Thymus (tissue), 11 donors: ENCODE results near the gene CDK5R2. TPM values are rescaled to one million over a fixed set of nuclear protein-coding genes. Genes with fewer than 3 reads are reported as not detected.

Experiments
- DNase-seq, 9 donors: peaks; one replicate each; pipeline ENCODE4 v3.0.0-alpha.2; 2013; ENCODE audit warnings: low spot score in 9 of 9, low read depth in 6 of 9, missing footprints in 1 of 9
- H3K27ac ChIP-seq, 2 donors: one replicate each; pipeline ENCODE4 v1.5.1; 2013; ENCODE audit warnings: control low read depth in 1 of 2, low read depth in 1 of 2, low read length in 1 of 2, mild to moderate bottlenecking in 1 of 2, moderate library complexity in 1 of 2
- H3K27me3 ChIP-seq, 2 donors: one replicate each; pipeline ENCODE4 v1.5.1; 2013; ENCODE audit warnings: low read length in 1 of 2; ENCODE audit not compliant: control insufficient read depth in 2 of 2, insufficient read depth in 1 of 2
- H3K36me3 ChIP-seq, 2 donors: one replicate each; pipeline ENCODE4 v1.5.1; 2013; ENCODE audit warnings: low read length in 1 of 2, mild to moderate bottlenecking in 1 of 2, moderate library complexity in 1 of 2; ENCODE audit not compliant: control insufficient read depth in 2 of 2, insufficient read depth in 2 of 2
- H3K4me1 ChIP-seq, 2 donors: one replicate each; pipeline ENCODE4 v1.5.1; 2013; ENCODE audit warnings: low read length in 2 of 2; ENCODE audit not compliant: control insufficient read depth in 2 of 2, insufficient read depth in 2 of 2
- H3K4me3 ChIP-seq, 2 donors: one replicate each; pipeline ENCODE4 v1.5.1; 2013; ENCODE audit warnings: low read length in 2 of 2, control low read depth in 1 of 2, mild to moderate bottlenecking in 1 of 2
- H3K9me3 ChIP-seq, 2 donors: one replicate each; pipeline ENCODE4 v1.5.1; 2013; ENCODE audit warnings: low read length in 1 of 2, mild to moderate bottlenecking in 1 of 2; ENCODE audit not compliant: control insufficient read depth in 2 of 2, insufficient read depth in 1 of 2
- WGBS: extraction: QIAGEN DNeasy Blood & Tissue Kit; methylation state at CpG from one replicate; pipeline ENCODE4 v1.1.7; 2013; 5-methylcytosine and 5-hydroxymethylcytosine counted together
- polyA plus RNA-seq: library from polyadenylated mRNA; stranded (reverse); fragments of 200-250 nt; gene quantifications from one replicate; pipeline ENCODE4 v1.2.3, GENCODE V29; 2013
- total RNA-seq: library from RNA; stranded (reverse); fragments of 120-200 nt; gene quantifications from one replicate; pipeline ENCODE4 v1.2.4, GENCODE V29; 2013
- donor health status: healthy.

Gene CDK5R2
- total and polyA plus RNA-seq, 2 donors: 0.16 TPM; not detected in 1

DNA sequence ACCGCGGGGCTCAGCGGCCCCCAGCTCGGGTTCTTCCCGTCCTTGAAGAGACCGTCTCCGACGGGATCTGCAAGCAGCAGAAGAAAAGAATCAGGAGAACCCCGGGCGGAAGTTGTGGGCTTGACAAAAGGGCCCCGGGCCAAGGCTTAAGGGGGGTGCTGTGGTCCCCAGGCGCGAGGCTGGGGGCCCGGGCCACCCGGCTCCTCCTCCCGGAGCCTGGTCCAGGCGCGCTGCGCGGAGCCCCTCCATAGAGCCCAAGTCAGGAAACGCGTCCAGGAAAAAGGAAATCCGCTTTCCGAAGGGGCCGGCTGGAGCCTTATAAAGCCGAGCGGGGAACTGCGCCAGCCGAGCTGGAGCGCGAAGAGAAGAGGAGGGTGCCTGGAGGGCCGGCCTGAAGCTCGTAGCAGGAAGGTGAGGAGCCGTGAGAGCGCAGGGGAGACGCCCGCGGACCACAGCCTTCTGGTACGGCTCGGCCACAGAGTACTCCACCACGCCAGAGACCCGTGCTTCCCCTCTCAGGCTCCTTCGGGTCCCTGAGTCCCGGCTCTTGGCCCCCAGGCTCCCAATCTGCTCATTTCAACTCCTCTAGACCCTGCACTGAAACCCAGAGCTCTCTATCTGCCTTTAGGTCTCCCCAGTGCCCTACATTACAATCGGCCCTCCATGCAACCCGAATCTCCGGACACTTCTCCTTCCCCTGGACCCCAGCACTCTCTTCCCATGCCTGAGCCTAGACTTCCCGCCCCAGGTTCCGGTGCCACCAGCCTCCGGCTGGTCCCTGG lies 25.0 kb downstream of the CDK5R2 start:
- Histone ChIP-seq H3K4me1 (peaks cover 3 to 14% of the 10 kb centered on the region in 2 donors), H3K9me3 (peaks cover 0 to 17% of the 10 kb centered on the region in 2 donors), H3K36me3 (no peaks in the 10 kb centered on the region), H3K4me3 (no peak overlapping the region), H3K27me3 (peaks cover 78 to 99% of the 10 kb centered on the region in 2 donors), H3K27ac (no peak overlapping the region)
- no peak for DNase-seq
- 1% methylated on average over 50 of the region's 50 CpGs for WGBS

DNA sequence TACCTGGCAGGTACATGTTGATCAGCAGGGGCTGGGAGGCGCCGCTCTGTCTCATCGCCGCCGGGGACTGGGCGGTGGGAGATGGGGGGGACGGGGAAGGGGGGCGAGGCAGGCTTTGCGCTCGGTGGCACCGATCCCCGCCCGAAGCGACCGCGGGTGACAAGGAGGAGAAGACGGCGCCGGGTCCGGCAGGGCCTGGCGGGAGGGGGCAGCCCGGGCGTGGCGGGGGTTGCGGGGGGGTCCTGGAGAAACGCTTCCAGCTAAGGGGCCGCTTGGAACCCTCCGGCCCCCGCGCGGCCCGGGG lies 25.5 kb downstream of the CDK5R2 start, which contains the start of gene FEV:
Gene FEV, minus strand, starts transcription at position 164 of the 304 bp plus-strand sequence. Its CDS starts 109 bp downstream, at position 55.
- DNase-seq: no peak

DNA sequence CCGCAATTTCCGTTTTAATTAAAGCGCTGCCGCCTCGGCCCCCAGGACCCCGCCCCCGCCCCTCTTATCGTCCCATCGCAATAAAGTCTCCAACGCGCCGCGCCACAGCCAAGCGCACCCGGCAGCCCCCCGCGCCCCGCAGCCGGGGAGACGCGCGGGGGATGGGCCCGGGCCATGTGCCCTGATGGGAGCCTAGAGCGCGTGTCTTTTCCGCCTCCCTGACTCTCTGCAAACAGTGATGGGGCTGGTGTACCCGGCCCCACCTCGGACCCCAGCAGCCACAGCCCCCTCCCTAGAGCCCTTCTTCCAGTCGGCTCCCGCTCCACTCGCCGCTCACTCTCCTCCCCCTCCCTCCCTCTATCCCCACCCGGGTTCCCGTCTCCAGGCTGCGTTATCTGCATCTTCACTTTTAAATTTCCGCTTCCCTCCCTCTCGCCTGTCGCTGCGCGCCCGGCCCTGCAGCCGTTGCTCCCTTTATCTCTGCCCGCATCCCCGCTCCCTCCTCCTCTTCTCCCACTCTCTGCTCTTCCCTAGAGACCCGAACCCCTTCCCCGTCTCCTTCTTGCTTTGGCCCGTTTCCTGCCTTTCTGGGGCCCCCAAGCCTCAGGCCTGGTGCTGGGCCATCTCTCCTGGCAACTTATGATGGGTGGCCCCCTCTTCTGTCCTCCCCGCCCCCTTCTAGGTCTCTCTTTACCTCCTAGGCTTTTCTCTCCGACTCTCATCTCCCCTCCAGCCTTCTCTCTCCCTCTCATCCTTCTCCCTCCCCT lies 26.0 kb downstream of the CDK5R2 start:
- Histone ChIP-seq H3K36me3 (no peaks in the 10 kb centered on the region), H3K27me3 (peaks cover 72 to 100% of the 10 kb centered on the region in 2 donors)
- no peak for DNase-seq

More for the DNA sequence above, 25.5 kb downstream of the CDK5R2 start, which contains the start of gene FEV:
- H3K4me1 ChIP-seq: peaks cover 3 to 11% of the 10 kb centered on the region in 2 donors
- no peak within 1 kb of the TSS for H3K4me3 ChIP-seq
- peaks cover 74 to 99% of the 10 kb centered on the region in 2 donors for H3K27me3 ChIP-seq
- H3K36me3 ChIP-seq: no peaks in the 10 kb centered on the region
- no peak within 1 kb of the TSS for H3K27ac ChIP-seq
- peaks cover 0 to 13% of the 10 kb centered on the region in 2 donors for H3K9me3 ChIP-seq
- WGBS: under 1% methylated on average over 32 of the region's 32 CpGs

DNA sequence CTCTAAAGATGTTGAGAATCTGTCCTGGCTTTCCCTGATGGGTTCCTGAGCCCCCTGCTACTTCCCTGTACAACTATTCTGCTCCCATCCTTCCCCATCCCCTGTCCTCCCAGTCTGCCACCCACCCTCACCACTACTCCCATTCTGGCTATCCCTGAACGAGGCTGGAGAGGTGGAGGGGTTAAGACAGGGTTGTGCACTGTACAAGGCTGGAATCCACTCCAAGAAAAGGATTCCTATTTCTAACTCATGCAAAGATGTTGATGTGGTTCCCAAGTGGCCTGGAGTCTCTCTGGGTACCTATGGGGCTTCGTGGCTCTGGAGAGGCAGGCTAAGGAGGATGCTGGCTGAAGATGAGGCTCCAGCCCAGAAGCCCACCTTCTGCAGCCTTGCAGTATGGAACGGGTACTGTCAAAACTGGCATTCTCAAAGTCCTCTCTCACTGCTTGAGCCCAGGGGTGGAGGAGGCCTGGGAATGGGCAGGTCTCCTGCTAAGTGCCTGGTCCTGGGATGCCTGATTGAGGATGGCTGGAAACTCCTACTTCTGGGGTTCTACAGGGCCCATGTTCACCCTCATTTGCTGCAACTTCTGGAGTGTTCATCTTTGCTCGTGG lies 26.8 kb downstream of the CDK5R2 start:
- Histone ChIP-seq H3K27me3 (peaks cover 70 to 100% of the 10 kb centered on the region in 2 donors), H3K4me3 (no peak overlapping the region), H3K36me3 (no peaks in the 10 kb centered on the region), H3K27ac (no peak overlapping the region), H3K4me1 (peaks cover 3 to 11% of the 10 kb centered on the region in 2 donors), H3K9me3 (peaks cover 0 to 9% of the 10 kb centered on the region in 2 donors)
- WGBS: 63% methylated on average over 4 of the region's 4 CpGs
- DNase-seq: no peak

More for the DNA sequence above, 26.0 kb downstream of the CDK5R2 start:
- H3K4me1 ChIP-seq: peaks cover 3 to 11% of the 10 kb centered on the region in 2 donors
- no peak overlapping the region for H3K27ac ChIP-seq
- 4% methylated on average over 49 of the region's 49 CpGs for WGBS
- H3K9me3 ChIP-seq: peaks cover 0 to 13% of the 10 kb centered on the region in 2 donors
- no peak overlapping the region for H3K4me3 ChIP-seq

DNA sequence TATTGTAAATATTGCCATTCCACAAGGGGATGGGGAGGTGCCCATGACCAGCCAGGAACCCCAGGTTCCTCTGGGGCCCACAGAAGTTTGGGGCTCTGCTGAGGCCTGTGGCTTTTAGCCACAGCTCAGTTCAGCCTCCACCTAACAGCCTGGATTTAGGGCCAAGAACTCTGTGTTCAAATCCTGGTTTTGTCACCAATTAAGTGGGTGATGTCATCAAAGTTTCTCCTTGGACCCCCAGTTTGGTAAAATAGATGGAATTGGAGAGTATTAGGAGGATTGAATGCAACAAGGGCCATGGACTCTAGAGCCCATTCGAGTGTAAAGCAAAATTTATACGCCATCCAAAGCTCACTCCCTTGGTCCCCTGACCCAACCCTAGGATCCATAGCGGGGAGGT lies 28.7 kb downstream of the CDK5R2 start:
- H3K27me3 ChIP-seq: peaks cover 70 to 100% of the 10 kb centered on the region in 2 donors
- DNase-seq: no peak

DNA sequence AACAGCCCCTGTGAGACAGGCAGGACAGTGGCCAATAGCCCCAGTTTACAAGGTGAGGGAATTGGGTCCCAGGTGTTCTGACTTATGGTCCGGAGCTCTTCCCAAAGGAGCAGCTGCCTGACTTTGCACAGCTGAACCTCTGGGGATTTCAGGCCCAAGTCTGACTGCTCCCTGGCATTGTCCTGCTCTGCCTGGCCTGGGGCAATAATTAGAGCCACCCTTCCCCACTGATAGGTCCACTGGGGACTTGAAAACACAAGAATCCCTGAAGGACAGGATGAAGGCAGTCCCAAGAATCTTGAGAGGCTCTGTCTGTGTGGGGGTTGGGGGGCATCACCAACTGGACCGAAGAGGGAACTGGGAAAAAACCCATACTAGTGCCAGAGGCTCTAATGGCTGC lies 29.2 kb downstream of the CDK5R2 start:
- Histone ChIP-seq H3K27me3 (peaks cover 70 to 100% of the 10 kb centered on the region in 2 donors), H3K4me3 (no peak overlapping the region), H3K9me3 (peaks cover 0 to 7% of the 10 kb centered on the region in 2 donors), H3K36me3 (no peaks in the 10 kb centered on the region), H3K27ac (no peak overlapping the region), H3K4me1 (peaks cover 0 to 8% of the 10 kb centered on the region in 2 donors)
- no peak for DNase-seq
- 52% methylated on average over 2 of the region's 2 CpGs for WGBS

More for the DNA sequence above, 28.7 kb downstream of the CDK5R2 start:
- Histone ChIP-seq H3K36me3 (no peaks in the 10 kb centered on the region), H3K4me1 (peaks cover 0 to 7% of the 10 kb centered on the region in 2 donors), H3K4me3 (no peak overlapping the region), H3K27ac (no peak overlapping the region), H3K9me3 (peaks cover 0 to 7% of the 10 kb centered on the region in 2 donors)
- 56% methylated on average over 3 of the region's 3 CpGs for WGBS

DNA sequence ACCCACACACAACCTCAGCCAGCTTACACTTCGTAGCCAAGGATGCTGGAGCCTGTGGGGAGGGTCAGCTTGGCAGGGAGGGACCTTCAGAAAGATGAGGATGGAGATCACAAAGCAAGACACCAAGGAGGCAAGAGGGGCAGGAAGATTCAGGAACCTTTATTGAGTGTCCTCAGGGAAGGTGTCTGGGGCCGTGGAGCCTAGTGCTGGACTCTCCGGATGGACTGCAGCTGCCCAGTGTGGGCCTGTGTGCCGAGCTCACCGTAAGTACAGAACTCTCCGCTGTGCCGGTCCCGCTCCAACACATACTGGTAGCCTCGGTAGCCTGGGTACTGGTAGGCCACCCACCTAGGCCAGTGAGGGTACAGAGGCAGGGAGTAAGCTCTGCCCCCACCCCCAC lies 30.6 kb downstream of the CDK5R2 start:
- no peak overlapping the region for H3K27ac ChIP-seq
- H3K4me1 ChIP-seq: peaks cover 0 to 2% of the 10 kb centered on the region in 2 donors
- H3K36me3 ChIP-seq: no peaks in the 10 kb centered on the region
- DNase-seq: no peak
- peaks cover 68 to 100% of the 10 kb centered on the region in 2 donors for H3K27me3 ChIP-seq
- H3K4me3 ChIP-seq: no peak overlapping the region
- peaks cover 0 to 2% of the 10 kb centered on the region in 2 donors for H3K9me3 ChIP-seq
- 23% methylated on average over 9 of the region's 9 CpGs for WGBS

DNA sequence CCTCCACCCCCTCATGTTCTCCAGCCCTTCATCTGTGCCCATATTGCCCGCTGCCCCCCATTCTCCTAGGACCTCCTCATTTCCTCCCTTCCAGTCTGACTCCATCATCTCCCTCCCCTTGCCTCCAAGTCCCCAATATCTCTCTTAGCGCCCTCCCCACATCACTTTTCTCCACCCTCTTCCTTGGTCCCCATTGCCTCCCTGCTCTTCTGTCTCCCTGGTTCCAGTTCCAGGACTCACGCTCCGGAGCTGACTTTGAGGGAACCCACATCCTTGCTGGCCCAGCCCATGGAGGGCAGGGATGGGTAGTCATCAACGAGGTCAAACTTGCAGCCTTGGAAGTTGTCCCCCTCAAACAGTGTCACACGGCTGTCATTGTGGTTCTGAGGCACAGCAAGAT lies 31.1 kb downstream of the CDK5R2 start:
- DNase-seq: no peak
- peaks cover 68 to 100% of the 10 kb centered on the region in 2 donors for H3K27me3 ChIP-seq
- H3K27ac ChIP-seq: no peak overlapping the region
- WGBS: 15% methylated on average over 6 of the region's 6 CpGs
- no peak overlapping the region for H3K4me3 ChIP-seq
- H3K9me3 ChIP-seq: peaks cover 0 to 3% of the 10 kb centered on the region in 2 donors
- no peaks in the 10 kb centered on the region for H3K36me3 ChIP-seq
- H3K4me1 ChIP-seq: peaks cover 0 to 2% of the 10 kb centered on the region in 2 donors
